B cell (primary cell): ENCODE data around the gene RSRC2. TPM values are rescaled to one million over a fixed set of nuclear protein-coding genes. Genes with fewer than 3 reads are reported as not detected.

ENCODE experiments used
- ATAC-seq: fragments of 200-7000 bp; cut with Tn5 transposase; one replicate; pipeline ENCODE4 v1.10.0; 2021; ENCODE audit warnings: low read depth, mild to moderate bottlenecking, moderate number of reproducible peaks, moderate library complexity
- CTCF ChIA-PET: fragments of 350-600 bp; sonication (Branson Sonifier 250); formaldehyde crosslinking; loops from one replicate; lab custom pipeline; 2021; ENCODE audit warnings: antibody characterized with exemption, inconsistent platforms; lab: Charles Lee
- POLR2A ChIA-PET: fragments of 350-600 bp; sonication (Branson Sonifier 250); formaldehyde crosslinking; loops from one replicate; lab custom pipeline; 2021; ENCODE audit warnings: antibody characterized with exemption; lab: Charles Lee
- DNase-seq: peaks from one replicate; pipeline ENCODE4 v3.0.0; 2013
- H2AFZ ChIP-seq: 2 replicates; pipeline ENCODE4 v1.6.1; 2012; ENCODE audit warnings: mild to moderate bottlenecking, low read depth, low read length; ENCODE audit not compliant: insufficient read depth, poor library complexity, severe bottlenecking
- H3K27ac ChIP-seq, 2 donors: 1 replicate in 1 of 2; 2 replicates in 1 of 2; pipeline ENCODE4 v1.5.1; 2012 to 2013; ENCODE audit warnings: low read length in 2 of 2, mild to moderate bottlenecking in 2 of 2, moderate library complexity in 1 of 2
- H3K27me3 ChIP-seq, 4 experiments: fragments of 200-600 bp in 1 of 4; sonication (generic) in 1 of 4; replicated peaks in 1 of 4; 1 replicate in 2 of 4; 2 replicates in 2 of 4; pipeline versions ENCODE4 v1.6.1 to v1.7.0; 2013 to 2016; ENCODE audit warnings: low read length in 3 of 4, mild to moderate bottlenecking in 2 of 4, mixed read lengths in 1 of 4, moderate library complexity in 1 of 4; ENCODE audit not compliant: insufficient read depth in 4 of 4, control insufficient read depth in 3 of 4; ENCODE audit errors: control extremely low read depth in 1 of 4
- H3K36me3 ChIP-seq, 2 experiments: replicated peaks in 1 of 2; 1 replicate in 1 of 2; 2 replicates in 1 of 2; pipeline versions ENCODE4 v1.6.1 to v1.7.1; 2013; ENCODE audit warnings: low read length in 1 of 2; ENCODE audit not compliant: insufficient read depth in 2 of 2, control insufficient read depth in 1 of 2; ENCODE audit errors: control extremely low read depth in 1 of 2, extremely low read depth in 1 of 2
- H3K4me1 ChIP-seq, 2 donors: fragments of 200-600 bp in 1 of 2; sonication (generic) in 1 of 2; 1 replicate in 1 of 2; 2 replicates in 1 of 2; pipeline versions ENCODE4 v1.5.1 to v1.6.1; 2013 to 2017; ENCODE audit warnings: low read length in 2 of 2; ENCODE audit not compliant: control insufficient read depth in 2 of 2, insufficient read depth in 2 of 2
- H3K4me2 ChIP-seq: replicated peaks from 2 replicates; pipeline ENCODE3; 2012; ENCODE audit warnings: mild to moderate bottlenecking, low read depth, low read length; ENCODE audit not compliant: poor library complexity, severe bottlenecking
- H3K4me3 ChIP-seq, 5 experiments: fragments of 200-600 bp in 1 of 5; sonication (generic) in 1 of 5; 1 replicate in 3 of 5; 2 replicates in 2 of 5; pipeline versions ENCODE4 v1.5.1 to v1.7.0; 2011 to 2016; ENCODE audit warnings: low read length in 4 of 5, mild to moderate bottlenecking in 4 of 5, low read depth in 2 of 5, control low read depth in 1 of 5, moderate library complexity in 1 of 5; ENCODE audit not compliant: insufficient read depth in 1 of 5; ENCODE audit errors: control extremely low read depth in 1 of 5, extremely low read depth in 1 of 5
- H3K79me2 ChIP-seq: fragments of 200-600 bp; sonication (generic); one replicate; pipeline ENCODE4 v1.6.0; 2016; ENCODE audit warnings: low read length; ENCODE audit not compliant: control insufficient read depth, insufficient read depth
- H3K9ac ChIP-seq: fragments of 200-600 bp; sonication (generic); 2 replicates; pipeline ENCODE4 v1.6.1; 2017; ENCODE audit warnings: mild to moderate bottlenecking, low read length, moderate library complexity
- H3K9me3 ChIP-seq, 3 donors: one replicate each; pipeline versions ENCODE4 v1.6.1 to v1.7.1; 2013; ENCODE audit warnings: low read length in 2 of 3; ENCODE audit not compliant: control insufficient read depth in 2 of 3, insufficient read depth in 1 of 3; ENCODE audit errors: control extremely low read depth in 1 of 3
- H4K20me1 ChIP-seq: 2 replicates; pipeline ENCODE4 v1.6.0; 2012; ENCODE audit warnings: mild to moderate bottlenecking, low read length; ENCODE audit not compliant: insufficient read depth, control insufficient read depth, poor library complexity, severe bottlenecking
- H3K27ac Mint-ChIP-seq: one replicate; pipeline ENCODE4 v1.8.0; 2021; ENCODE audit warnings: mixed read lengths
- H3K27me3 Mint-ChIP-seq: one replicate; pipeline ENCODE4 v1.8.0; 2021; ENCODE audit warnings: mixed read lengths
- H3K4me1 Mint-ChIP-seq: one replicate; pipeline ENCODE4 v1.8.0; 2021; ENCODE audit warnings: mixed read lengths
- H3K4me3 Mint-ChIP-seq: one replicate; pipeline ENCODE4 v1.8.0; 2021; ENCODE audit warnings: mixed read lengths
- H3K9me3 Mint-ChIP-seq: one replicate; pipeline ENCODE4 v1.8.0; 2022; ENCODE audit warnings: mixed read lengths; ENCODE audit not compliant: insufficient read depth
- CTCF ChIP-seq: fragments of 200-600 bp; IDR thresholded peaks from one replicate; pipeline ENCODE4 v1.8.0; 2022; ENCODE audit warnings: antibody characterized with exemption, mild to moderate bottlenecking
- EZH2 ChIP-seq: IDR thresholded peaks from 2 replicates; pipeline ENCODE4 v1.6.1; 2012; ENCODE audit warnings: borderline replicate concordance, low read depth, mild to moderate bottlenecking, moderate library complexity, low read length; ENCODE audit not compliant: insufficient read depth, poor library complexity, severe bottlenecking
- WGBS: methylation state at CpG from one replicate; pipeline ENCODE4 v1.1.5; 2013; ENCODE audit warnings: missing lambda C conversion rate; ENCODE audit not compliant: insufficient coverage; 5-methylcytosine and 5-hydroxymethylcytosine counted together
- intact Hi-C: fragments of 100-400 bp; cut with micrococcal nuclease; formaldehyde crosslinking; loops from one replicate; pipeline ENCODE4 v1.10.0; 2022
- polyA plus RNA-seq: library from polyadenylated mRNA; depleted of rRNA; stranded (reverse); fragments of >200 nt; gene quantifications from 2 replicates; pipeline ENCODE4 v1.2.3, GENCODE V29; 2012
- total RNA-seq, 2 donors: library from RNA; stranded (reverse); fragments of 120-200 nt in 1 of 2; gene quantifications; 1 replicate in 1 of 2; 2 replicates in 1 of 2; pipeline versions ENCODE4 v1.2.3 to v1.2.4, GENCODE V29; 2013 to 2022

Gene RSRC2
- total and polyA plus RNA-seq, 2 donors (not counting 1 experiment from before 2014, with no cell fraction given) = 56.2 to 151 TPM

- H3K4me3 ChIP-seq = peak overlapping the region in 1 of 5 experiments; percentile 16
- no peak overlapping the region for H3K27ac Mint-ChIP-seq
Observed at GRCh38 chr12:122545855-122546254, 19.1 kb upstream of the RSRC2 start.

GRCh38 chr12:122544537-122544936 is 17.8 kb upstream of the RSRC2 start:
- Histone ChIP-seq H2AFZ (no peak overlapping the region), H4K20me1 (no peaks in the 10 kb centered on the region), H3K4me1 (peaks cover 17 to 18% of the 10 kb centered on the region in 2 donors), H3K27ac (peak overlapping the region in 1 of 2 donors; percentile 5), H3K79me2 (peaks cover 5% of the 10 kb centered on the region), H3K4me3 (no peak overlapping the region), H3K4me2 (no peak overlapping the region), H3K36me3 (peaks cover 1 to 13% of the 10 kb centered on the region in 2 experiments), H3K27me3 (no peaks in the 10 kb centered on the region), H3K9ac (peak overlapping the region; percentile 1), H3K9me3 (no peaks in the 10 kb centered on the region)
- H3K27me3 Mint-ChIP-seq = no peaks in the 10 kb centered on the region
- H3K9me3 Mint-ChIP-seq = no peaks in the 10 kb centered on the region
- intact Hi-C loops = no loop called here
- ChIA-PET CTCF (interaction anchor here (0.6 kb wide), 1 partner anchor 157 kb away, joined by 4 read pairs; no protein-coding TSS in a partner anchor), POLR2A (no interaction called here)
- 88% methylated on average over 1 of the region's 2 CpGs for WGBS
- ATAC-seq (no peak), DNase-seq (no peak)
- H3K4me1 Mint-ChIP-seq = peaks cover 24% of the 10 kb centered on the region
- H3K27ac Mint-ChIP-seq = peak overlapping the region; percentile 50
- TF ChIP-seq CTCF = no peak
- H3K4me3 Mint-ChIP-seq = no peak overlapping the region

More at GRCh38 chr12:122545855-122546254, 19.1 kb upstream of the RSRC2 start:
- no CpG with 5 or more reads among the region's 2 CpGs for whole genome bisulfite sequencing
- no peaks in the 10 kb centered on the region for H3K27me3 ChIP-seq
- TF ChIP-seq EZH2 (no peak), CTCF (no peak)
- H4K20me1 ChIP-seq = no peaks in the 10 kb centered on the region
- H3K4me1 ChIP-seq = peaks cover 17 to 18% of the 10 kb centered on the region in 2 donors
- intact Hi-C loops = no loop called here
- no peaks in the 10 kb centered on the region for H3K9me3 ChIP-seq
- no peaks in the 10 kb centered on the region for H3K27me3 Mint-ChIP-seq
- H3K27ac ChIP-seq = peak overlapping the region; percentile 12 to 70
- CTCF ChIA-PET = interaction anchor here (1.2 kb wide), 1 partner anchor 17 kb away, joined by 3 read pairs; no protein-coding TSS in a partner anchor
- H3K79me2 ChIP-seq = peaks cover 5% of the 10 kb centered on the region
- no peak for DNase-seq
- ATAC-seq = no peak
- H3K9me3 Mint-ChIP-seq = no peaks in the 10 kb centered on the region
- H2AFZ ChIP-seq = no peak overlapping the region
- peak overlapping the region; percentile 55 for H3K4me2 ChIP-seq
- H3K4me1 Mint-ChIP-seq = peaks cover 24% of the 10 kb centered on the region
- no peak overlapping the region for H3K9ac ChIP-seq
- H3K36me3 ChIP-seq = peaks cover 3 to 21% of the 10 kb centered on the region in 2 experiments
- peak overlapping the region; percentile 33 for H3K4me3 Mint-ChIP-seq
- POLR2A ChIA-PET = no interaction called here
